Measurements from ENCODE around the gene PERM1.

DNA sequence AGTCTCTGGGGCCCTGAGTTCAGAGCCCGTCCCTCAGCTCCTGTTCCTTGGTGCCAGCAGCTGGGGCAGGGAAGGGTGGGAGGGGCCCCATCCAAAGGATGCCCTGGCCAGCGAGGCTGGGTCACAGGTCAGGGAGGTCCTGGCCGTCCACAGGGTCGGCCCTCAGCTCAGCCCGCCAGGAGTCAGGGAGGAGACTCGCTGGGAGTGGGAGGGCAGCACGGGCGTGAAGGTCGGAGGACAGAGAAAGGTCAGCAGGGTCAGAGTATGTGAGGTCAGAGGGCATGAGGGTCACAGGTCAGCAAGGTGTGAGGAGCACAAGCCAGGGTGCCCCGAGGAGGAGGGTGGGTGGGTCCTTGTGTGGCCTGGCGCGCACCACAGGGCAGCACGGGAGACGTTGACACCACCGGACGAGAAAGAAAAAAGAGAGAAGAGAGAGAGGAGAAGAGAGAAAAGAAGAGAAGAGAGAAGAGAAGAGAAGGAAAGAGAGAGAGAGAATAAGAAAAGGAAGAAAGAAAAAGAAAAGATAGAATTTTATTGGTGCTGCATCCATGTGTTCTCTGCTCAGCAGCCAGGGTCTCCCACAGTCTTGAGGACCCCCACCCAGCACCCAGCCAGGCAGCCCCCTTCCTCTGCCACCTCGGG lies 7.1 kb downstream of the PERM1 start:
- TF ChIP-seq POLR2A (IDR thresholded peaks at IDR 0.05; ENCODE audit: low read length) (no peak), GATA1 (IDR thresholded peaks at IDR 0.05; ENCODE audit: low read depth, low read length) (no peak)

All from erythroblast (primary cell).